HAP-1 (cell line): ENCODE measurements around the gene FHIP1A.
A peak's percentile ranks its signal among the peaks of the same experiment; 100 is the strongest.

Experiments
- DNase-seq, 2 experiments: peaks; one replicate each; pipeline ENCODE4 v3.0.0-alpha.2; 2016 to 2020; ENCODE audit warnings: low spot score in 2 of 2
- H3K27me3 ChIP-seq: fragments of 250-450 bp; sonication (Bioruptor Pico); 2 replicates; pipeline ENCODE4 v1.5.1; 2020; ENCODE audit warnings: low read depth, mild to moderate bottlenecking, moderate library complexity
- H3K36me3 ChIP-seq: fragments of 250-450 bp; sonication (Bioruptor Pico); replicated peaks from 2 replicates; pipeline ENCODE4 v1.5.1; 2020; ENCODE audit warnings: mild to moderate bottlenecking
- H3K4me1 ChIP-seq: fragments of 250-450 bp; sonication (Bioruptor Pico); 2 replicates; pipeline ENCODE4 v1.5.1; 2020; ENCODE audit warnings: mild to moderate bottlenecking
- H3K4me3 ChIP-seq: fragments of 250-450 bp; sonication (Bioruptor Pico); 2 replicates; pipeline ENCODE4 v1.5.1; 2020; ENCODE audit warnings: mild to moderate bottlenecking, moderate library complexity
- H3K9me3 ChIP-seq: fragments of 250-450 bp; sonication (Bioruptor Pico); 2 replicates; pipeline ENCODE4 v1.5.1; 2020; ENCODE audit warnings: mild to moderate bottlenecking, moderate library complexity
- in situ Hi-C: fragments of 300-500 bp; cut with MboI; formaldehyde crosslinking; loops from 3 replicates; pipeline ENCODE4 v1.14.3; 2020; ENCODE audit warnings: low sequenced_read_pairs, inconsistent platforms, mixed read lengths

FHIP1A gene

DNA sequence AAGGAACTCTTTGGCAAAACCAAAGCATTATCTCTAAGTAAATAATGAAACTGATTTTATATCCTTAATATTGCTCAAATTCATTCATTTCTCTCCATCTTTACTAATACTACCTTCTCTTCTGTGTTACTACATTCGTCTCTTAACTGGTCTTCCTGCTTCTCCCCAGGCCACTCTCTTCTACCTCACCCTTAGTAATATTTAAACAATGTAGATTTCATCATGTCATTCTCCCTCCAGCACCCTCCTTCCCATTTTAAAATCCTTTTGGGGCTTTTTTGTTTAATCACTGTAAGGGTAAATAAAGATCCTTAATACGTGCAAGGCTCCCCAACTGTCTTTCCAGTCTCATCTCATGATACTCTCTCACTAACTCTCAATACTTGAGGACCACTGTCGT, 19.4 kb downstream of the FHIP1A start:
- no peak for DNase-seq

DNA sequence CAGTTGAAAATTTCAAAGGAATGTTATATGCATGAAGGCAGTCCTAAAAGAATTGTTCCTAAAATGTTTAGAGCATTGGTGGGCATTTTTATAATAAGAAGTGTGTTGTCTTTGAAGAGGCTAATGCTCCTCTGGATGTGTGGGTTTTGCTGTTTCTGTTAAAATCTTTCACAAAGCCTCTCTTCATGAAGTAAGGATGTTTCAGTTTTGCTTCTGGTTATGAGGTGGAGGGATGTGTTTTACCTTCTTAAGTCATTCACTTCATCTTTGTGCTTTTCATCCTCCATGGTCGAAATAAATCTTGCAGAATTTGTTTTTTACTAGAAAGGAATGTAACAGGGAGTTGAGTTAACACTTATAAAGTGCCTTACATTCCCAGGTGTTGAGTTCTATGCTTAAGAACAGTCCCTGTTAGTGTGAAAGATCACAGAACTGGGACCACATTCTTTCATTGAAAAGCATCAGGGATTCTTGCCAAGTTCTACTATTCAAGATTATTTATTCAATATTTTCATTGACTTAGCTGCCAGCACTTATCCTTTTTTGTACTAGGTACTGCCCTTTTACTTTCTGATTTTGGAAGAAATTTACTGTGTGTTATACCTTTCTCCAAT, 21.1 kb downstream of the FHIP1A start:
- no peak for DNase-seq
- no peaks in the 10 kb centered on the region for H3K27me3 ChIP-seq
- H3K9me3 ChIP-seq = no peaks in the 10 kb centered on the region
- peaks cover 31% of the 10 kb centered on the region for H3K4me1 ChIP-seq
- H3K36me3 ChIP-seq = no peaks in the 10 kb centered on the region
- no peak overlapping the region for H3K4me3 ChIP-seq
- in situ Hi-C loops = no loop called here

More for the DNA sequence above, 19.4 kb downstream of the FHIP1A start:
- Histone ChIP-seq H3K36me3 (no peaks in the 10 kb centered on the region), H3K9me3 (no peaks in the 10 kb centered on the region), H3K4me3 (no peak overlapping the region), H3K27me3 (no peaks in the 10 kb centered on the region), H3K4me1 (peaks cover 31% of the 10 kb centered on the region)
- in situ Hi-C loops = no loop called here

DNA sequence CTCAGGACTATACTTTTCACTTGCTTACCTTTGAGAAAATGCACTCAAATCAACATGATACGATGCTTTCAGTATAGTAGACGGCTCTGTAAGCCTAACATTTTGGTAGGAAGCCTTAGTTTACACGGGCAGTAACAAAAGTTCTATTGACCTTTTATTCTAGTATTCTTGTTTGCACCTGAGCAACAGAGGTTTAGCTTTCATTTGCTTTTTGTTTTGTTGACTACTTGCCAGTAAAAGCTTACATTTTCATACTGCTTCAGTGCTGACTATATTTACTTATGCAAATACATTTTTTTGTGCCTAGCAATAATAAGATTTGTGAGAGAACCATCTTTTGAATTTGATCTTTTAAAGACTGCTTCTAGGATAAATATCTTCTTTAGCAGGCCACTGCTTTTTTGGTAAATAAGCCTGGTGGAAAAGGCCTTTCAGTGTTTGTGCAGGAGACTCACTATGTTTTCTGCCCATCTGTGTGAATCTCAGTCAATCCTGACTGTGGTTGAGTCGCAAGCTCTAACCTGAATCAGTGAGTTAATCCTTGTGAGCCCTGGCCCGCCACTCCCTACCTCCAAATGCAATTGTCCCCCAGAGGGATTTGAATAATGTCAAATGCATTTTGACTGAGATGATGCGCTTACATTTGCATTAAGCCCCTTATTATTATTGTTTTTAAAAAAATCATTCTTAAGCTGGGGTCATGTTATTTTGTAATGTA, 21.9 kb downstream of the FHIP1A start:
- H3K36me3 ChIP-seq = no peaks in the 10 kb centered on the region
- H3K4me3 ChIP-seq = no peak overlapping the region
- DNase-seq = peak; percentile 61 to 63
- H3K27me3 ChIP-seq = no peaks in the 10 kb centered on the region
- in situ Hi-C loops = no loop called here
- H3K9me3 ChIP-seq = no peaks in the 10 kb centered on the region
- peaks cover 29% of the 10 kb centered on the region for H3K4me1 ChIP-seq

DNA sequence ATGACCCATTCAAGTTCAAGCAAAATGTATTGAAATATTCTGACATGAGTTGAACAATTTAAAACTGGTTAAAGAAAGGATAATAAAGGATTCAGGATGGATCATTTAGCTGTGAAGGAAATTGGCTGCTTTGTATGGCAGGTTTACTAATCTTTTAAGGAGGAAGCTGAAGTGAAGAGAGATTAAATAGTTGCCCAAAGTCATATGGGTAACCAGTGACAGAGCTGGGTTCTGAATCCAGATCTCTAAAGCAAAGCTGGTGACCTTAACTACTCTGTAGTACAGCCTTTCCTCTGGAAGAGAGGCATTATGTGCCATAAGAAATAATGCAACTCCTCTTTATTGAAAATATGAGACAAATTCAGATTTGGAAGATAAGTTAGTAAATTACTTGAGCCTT, 22.8 kb downstream of the FHIP1A start:
- Histone ChIP-seq H3K9me3 (no peaks in the 10 kb centered on the region), H3K36me3 (no peaks in the 10 kb centered on the region), H3K27me3 (no peaks in the 10 kb centered on the region), H3K4me1 (peaks cover 24% of the 10 kb centered on the region), H3K4me3 (no peak overlapping the region)
- DNase-seq = peak in 1 of 2 experiments; percentile 29
- in situ Hi-C loops = no loop called here

DNA sequence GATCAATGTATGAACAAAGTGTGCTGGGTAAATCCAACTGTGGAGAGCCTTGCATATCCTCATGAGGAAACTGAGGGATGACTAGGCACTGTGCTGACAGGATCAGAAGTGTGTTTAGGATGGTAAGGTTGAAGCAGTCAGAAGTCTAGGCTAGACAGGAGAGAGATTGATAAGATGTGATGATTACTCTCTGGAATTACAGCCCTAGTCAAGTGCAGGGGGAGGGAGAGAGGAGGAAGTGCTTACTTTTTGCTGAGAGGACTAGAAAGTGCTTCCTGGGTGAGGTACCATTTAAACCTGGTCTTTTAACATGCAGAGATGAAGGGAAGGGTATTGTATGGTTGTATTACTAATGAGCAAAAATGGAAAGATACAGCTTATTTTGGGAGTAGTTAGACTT, 23.7 kb downstream of the FHIP1A start:
- H3K4me3 ChIP-seq = no peak overlapping the region
- peaks cover 24% of the 10 kb centered on the region for H3K4me1 ChIP-seq
- DNase-seq = no peak
- H3K36me3 ChIP-seq = no peaks in the 10 kb centered on the region
- in situ Hi-C loops = no loop called here
- H3K27me3 ChIP-seq = no peaks in the 10 kb centered on the region
- H3K9me3 ChIP-seq = no peaks in the 10 kb centered on the region

DNA sequence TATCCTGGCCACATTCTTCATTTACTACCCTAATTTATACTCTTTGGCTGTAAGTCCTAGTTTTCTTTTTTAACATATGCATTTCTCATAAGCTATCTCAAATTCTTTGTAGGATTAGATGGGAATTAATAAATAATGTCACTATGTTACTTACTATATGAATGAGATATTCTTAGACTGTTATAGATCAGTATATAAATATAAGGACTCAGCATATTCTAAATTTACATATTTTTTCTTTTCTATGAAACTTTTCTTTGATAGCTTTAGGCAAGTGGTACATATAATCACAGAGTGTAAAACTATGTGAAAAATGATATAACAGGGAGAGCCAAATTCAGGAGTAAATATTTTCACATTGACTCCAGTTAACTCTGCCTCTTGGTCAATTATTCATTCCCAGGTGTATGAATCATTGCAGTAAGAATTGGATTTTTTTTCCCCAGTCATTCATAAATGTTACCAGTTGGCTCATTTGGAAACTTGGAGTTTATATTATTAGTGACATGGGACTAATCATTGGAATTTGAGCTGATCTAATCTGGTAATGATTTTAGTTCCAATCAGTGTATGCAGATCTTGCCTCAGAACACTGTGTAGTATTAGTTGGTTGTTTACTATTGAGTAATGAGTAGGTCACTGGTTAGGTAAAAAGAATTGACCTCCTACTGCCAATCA, 25.3 kb downstream of the FHIP1A start:
- no peak for DNase-seq
- H3K36me3 ChIP-seq = no peaks in the 10 kb centered on the region
- H3K4me3 ChIP-seq = no peak overlapping the region
- in situ Hi-C loops = no loop called here
- H3K9me3 ChIP-seq = no peaks in the 10 kb centered on the region
- no peaks in the 10 kb centered on the region for H3K27me3 ChIP-seq
- peaks cover 24% of the 10 kb centered on the region for H3K4me1 ChIP-seq

DNA sequence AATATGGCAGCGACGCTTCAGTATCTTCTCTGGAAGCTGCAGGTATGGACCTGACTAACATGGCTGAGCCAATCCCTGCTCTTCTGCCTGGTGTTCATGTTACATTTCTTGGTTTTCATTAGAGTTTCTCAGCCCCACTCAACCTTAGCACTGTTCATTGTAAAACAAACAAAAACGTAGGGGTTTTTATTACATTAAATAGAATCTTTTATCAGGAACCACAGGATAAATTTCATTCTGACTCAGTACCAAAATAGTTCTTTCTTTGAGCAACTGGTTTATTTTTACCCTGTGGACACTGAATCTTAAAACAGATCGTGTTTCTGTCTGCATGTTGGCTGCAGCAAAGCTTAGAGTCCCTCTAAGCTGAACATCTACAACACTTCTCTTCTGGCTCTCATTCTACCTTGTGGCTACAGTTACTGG, 27.1 kb downstream of the FHIP1A start:
- peaks cover 10% of the 10 kb centered on the region for H3K4me1 ChIP-seq
- no peak for DNase-seq
- no peaks in the 10 kb centered on the region for H3K9me3 ChIP-seq
- no peaks in the 10 kb centered on the region for H3K36me3 ChIP-seq
- no peaks in the 10 kb centered on the region for H3K27me3 ChIP-seq
- no peak overlapping the region for H3K4me3 ChIP-seq
- in situ Hi-C loops = no loop called here

DNA sequence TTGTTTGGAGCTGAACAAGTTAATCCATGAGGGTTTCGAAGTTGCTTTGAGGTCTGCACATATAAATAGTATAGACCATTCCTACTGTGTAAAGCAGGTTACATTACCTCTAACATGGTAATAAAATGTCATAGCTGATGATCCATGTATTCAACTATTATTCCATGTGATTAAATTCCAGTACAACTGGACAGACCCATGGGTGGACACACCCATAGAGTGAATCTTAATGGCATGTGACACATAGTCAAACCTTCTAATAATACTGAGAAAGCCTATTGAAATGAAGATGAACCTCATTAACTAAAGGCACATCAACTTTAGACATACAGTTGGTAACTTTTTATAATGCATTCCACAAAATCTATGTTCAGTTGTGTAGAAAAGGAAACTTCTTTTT, 28.5 kb downstream of the FHIP1A start:
- Histone ChIP-seq H3K27me3 (no peaks in the 10 kb centered on the region), H3K36me3 (no peaks in the 10 kb centered on the region), H3K4me3 (no peak overlapping the region), H3K9me3 (no peaks in the 10 kb centered on the region), H3K4me1 (no peaks in the 10 kb centered on the region)
- in situ Hi-C loops = no loop called here
- no peak for DNase-seq

DNA sequence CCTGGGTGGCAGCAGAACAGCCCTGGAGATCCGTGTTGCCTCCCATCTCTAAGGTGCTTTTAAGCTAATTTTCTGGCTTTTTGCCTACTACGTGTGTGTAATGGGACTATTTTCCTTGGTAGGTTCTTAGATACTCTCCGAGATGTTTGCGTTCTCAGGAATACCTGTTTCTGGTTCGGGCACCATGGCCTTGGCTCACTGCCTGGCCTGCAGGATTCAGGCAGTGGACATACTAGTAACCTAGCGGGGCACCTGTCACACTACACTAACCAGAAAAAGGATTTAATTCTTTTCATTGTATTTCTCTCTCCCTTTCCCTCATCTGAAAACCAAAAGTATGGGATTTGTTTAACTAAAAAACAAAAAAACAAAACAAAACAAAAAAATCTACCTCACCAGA, 29.2 kb downstream of the FHIP1A start:
- DNase-seq = no peak
- Histone ChIP-seq H3K4me3 (no peak overlapping the region), H3K9me3 (no peaks in the 10 kb centered on the region), H3K27me3 (no peaks in the 10 kb centered on the region), H3K4me1 (no peaks in the 10 kb centered on the region), H3K36me3 (no peaks in the 10 kb centered on the region)
- in situ Hi-C loops = no loop called here

DNA sequence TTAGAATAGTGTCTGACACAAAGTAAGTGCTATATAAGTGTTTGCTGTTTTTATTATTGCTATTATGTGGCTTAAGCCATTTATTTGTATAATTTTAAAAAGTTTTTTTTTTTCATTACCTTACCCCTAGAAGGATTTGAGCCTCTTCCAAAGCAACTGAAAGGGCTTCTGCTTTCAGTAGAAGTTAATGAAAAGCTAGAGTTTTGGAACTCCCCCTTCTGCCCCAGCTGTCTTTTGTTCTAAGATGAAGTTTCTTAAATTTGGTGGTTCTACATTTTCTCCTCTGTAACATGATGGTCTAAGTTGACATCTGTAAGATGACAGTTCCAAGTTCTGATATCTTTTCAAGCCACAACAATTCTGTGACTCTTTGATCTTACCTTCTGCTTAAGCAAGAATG, 30.3 kb downstream of the FHIP1A start:
- Histone ChIP-seq H3K4me1 (no peaks in the 10 kb centered on the region), H3K4me3 (no peak overlapping the region), H3K27me3 (no peaks in the 10 kb centered on the region), H3K36me3 (no peaks in the 10 kb centered on the region), H3K9me3 (no peaks in the 10 kb centered on the region)
- no peak for DNase-seq
- in situ Hi-C loops = no loop called here

DNA sequence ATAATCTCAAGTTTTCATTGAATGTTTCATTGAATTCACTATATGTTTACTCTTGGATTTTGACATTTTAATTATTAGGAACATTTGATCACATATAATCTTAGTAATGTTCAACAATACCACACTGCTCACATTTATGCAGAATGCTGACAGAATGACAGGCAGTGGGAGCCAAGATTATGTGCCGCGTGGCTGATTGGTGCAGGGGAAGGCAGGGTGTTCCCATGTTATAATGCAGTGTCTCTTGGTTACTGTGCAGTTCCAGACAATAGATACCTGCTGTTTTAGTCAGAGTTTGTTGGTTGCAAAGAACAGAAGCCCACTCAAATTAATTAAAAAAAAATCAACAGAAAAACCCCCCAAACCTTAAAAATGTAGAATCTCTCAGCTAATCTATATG, 33.0 kb downstream of the FHIP1A start:
- peak in 1 of 2 experiments; percentile 15 for DNase-seq
- in situ Hi-C loops = no loop called here
- H3K36me3 ChIP-seq = no peaks in the 10 kb centered on the region

DNA sequence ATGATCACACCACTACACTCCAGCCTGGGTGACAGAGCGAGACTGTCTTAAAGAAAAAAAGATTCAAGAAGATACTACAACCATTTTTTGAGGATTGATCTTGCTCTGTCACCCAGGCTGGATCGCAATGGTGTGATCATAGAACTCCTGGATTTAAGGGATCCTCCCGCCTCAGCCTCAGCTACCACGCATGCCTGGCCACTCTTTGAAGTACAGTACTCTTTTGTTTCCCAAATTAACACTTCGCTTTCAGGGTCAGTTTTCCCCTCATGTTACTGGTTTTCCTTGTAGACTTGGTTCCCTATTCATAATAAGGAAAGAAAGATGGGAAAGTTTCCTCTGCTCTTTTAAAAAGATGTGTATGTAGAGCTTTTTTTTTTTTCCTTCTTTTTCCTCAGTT, 34.3 kb downstream of the FHIP1A start:
- no peaks in the 10 kb centered on the region for H3K9me3 ChIP-seq
- in situ Hi-C loops = no loop called here
- DNase-seq = no peak
- H3K27me3 ChIP-seq = no peaks in the 10 kb centered on the region
- H3K4me3 ChIP-seq = no peak overlapping the region
- no peaks in the 10 kb centered on the region for H3K36me3 ChIP-seq
- no peaks in the 10 kb centered on the region for H3K4me1 ChIP-seq

More for the DNA sequence above, 33.0 kb downstream of the FHIP1A start:
- Histone ChIP-seq H3K4me1 (no peaks in the 10 kb centered on the region), H3K4me3 (no peak overlapping the region), H3K9me3 (no peaks in the 10 kb centered on the region), H3K27me3 (no peaks in the 10 kb centered on the region)

DNA sequence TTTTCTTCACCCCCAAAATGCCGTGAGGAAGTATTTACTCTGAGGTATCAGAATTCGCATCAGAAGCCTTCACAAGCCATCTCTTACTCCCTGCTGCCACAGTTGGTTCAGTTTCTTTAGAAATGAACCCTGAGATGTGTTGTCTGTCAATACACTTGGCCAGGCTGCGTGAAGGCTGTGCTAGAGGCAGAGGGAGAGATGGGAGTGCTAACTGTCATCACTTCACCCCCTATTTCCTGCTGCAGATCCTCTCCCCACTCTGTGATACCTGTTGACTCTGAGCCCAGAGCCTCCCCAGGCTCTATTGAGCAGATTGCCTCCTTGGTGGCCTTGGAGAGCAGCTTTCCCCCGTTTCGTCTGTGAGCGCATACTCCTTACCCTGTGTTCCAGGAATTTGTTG, 34.8 kb downstream of the FHIP1A start:
- Histone ChIP-seq H3K4me3 (no peak overlapping the region), H3K4me1 (no peaks in the 10 kb centered on the region), H3K36me3 (no peaks in the 10 kb centered on the region), H3K9me3 (no peaks in the 10 kb centered on the region), H3K27me3 (no peaks in the 10 kb centered on the region)
- DNase-seq = no peak
- in situ Hi-C loops = no loop called here

DNA sequence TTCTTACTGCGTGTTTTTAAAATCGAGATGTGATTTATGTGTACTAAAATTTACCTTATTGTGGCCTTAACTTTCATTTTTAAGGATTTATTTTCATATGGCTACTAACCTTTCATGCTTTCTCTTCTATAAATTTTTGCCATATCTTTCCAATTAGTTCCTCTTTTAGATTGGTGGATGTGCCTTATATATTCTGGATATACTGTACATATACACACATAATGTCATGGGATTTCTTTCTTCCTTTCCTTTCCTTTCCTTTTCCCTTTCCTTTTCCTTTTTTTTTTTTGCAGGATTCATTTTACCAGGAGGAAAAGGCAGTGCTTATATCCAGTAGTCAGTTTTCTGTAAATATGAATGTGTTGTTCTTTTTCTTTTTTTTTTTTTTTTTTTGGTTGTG, 37.2 kb downstream of the FHIP1A start:
- Histone ChIP-seq H3K36me3 (no peaks in the 10 kb centered on the region), H3K27me3 (no peaks in the 10 kb centered on the region), H3K9me3 (no peaks in the 10 kb centered on the region), H3K4me3 (no peak overlapping the region), H3K4me1 (no peaks in the 10 kb centered on the region)
- DNase-seq = no peak
- in situ Hi-C loops = no loop called here
